ENCODE results near the gene PITPNB.

PITPNB gene

GRCh38 chr22:27833803-27834202 is 85.3 kb downstream of the PITPNB start:
- no peak for DNase-seq (ENCODE audit: low read depth in 3 of 3)

GRCh38 chr22:27832606-27833005 is 86.5 kb downstream of the PITPNB start:
- no peak for DNase-seq (ENCODE audit: low read depth in 3 of 3)

DNA sequence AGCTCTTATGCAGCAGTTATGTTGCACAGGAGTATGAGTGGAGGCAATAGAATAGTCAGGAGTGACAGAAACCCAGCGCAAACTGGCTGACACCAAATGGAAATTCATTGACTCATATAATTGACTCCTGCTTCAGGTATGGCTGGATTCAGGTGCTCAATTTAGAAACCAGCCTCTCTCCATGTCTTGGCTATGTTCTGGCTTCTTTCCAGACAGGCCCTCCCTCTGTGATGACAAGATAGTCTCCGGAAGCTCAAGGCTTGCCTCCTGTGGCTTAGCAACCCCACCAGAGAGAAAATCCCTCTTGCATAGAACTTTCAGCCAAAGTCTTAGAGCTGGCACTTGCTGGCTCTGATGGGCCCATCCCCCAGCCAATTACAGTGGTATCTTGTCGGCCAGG is 89.4 kb downstream of the PITPNB start:
- no peak for DNase-seq (ENCODE audit: low read depth in 3 of 3)

- no peak for DNase-seq (ENCODE audit: low read depth in 3 of 3)
Measured at GRCh38 chr22:27827604-27828587, 91.2 kb downstream of the PITPNB start.

DNA sequence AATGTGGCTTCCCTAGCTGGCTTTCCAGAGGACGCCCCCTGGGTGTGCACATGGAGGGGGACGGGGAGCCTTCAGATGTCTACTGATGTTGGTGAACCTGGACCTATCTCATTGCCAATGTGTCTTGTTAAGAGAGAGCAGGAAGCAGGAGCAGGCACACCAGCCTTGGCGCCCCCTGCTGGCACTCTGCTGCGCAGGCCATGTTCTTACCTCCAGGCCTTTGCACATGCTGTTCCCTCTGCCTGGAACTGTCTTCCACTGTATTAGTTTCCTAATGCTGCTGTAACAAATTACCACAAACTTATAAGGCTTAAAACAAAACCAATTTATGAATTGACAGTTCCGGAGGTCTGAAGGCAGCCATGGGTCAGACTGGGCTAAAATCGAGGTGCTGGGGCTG is 93.9 kb downstream of the PITPNB start:
- DNase-seq (ENCODE audit: low read depth in 3 of 3) = peak in 1 of 3 donors; percentile 4

- no peak for DNase-seq (ENCODE audit: low read depth in 3 of 3)
Measured at GRCh38 chr22:27823221-27823620, 95.8 kb downstream of the PITPNB start.

DNA sequence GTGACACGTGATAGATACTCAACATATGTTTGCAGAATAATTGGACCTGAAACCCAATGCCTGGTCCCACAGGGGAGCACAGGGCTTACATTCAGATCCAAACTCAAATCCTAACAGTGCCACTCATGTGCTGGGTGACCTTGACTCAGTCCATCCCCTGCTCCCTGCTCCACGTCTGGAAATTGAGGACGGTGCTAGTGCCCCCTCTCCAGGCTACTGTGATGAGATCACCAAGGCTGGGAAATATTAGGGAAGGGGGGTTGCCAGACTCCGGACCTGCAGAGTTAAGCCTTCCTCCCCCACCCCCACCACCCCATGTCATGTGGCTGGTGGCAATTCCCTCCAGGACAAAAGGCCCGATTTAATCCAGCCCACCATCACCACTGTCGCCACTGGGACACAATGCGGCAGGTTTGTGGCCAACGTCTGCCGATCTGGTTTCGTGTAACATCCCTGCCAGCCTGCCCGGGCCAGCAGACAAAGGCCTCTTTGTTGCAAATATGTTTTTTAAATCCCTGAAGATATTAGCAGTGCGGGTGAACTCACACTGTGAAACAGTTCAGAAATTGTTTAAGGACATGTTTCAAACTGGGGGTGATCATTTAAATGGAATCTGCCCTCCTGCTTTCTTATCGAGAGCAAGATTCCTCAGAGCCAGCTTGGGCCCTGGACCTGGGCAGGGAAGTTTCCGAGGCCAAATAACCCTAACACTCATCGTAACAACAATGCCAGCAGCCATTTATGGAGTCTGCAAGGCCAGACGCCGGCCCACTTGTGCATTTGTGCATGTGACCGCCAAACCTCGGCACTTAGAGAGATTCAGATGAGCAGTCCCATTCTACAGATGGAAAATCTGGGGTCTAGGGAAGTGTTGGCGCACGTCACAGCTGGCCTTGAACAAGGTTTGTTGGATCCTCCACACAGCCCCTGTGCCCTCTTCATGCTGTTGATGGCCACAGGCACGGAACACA is 97.9 kb downstream of the PITPNB start:
- DNase-seq (ENCODE audit: low read depth in 3 of 3) = no peak

DNA sequence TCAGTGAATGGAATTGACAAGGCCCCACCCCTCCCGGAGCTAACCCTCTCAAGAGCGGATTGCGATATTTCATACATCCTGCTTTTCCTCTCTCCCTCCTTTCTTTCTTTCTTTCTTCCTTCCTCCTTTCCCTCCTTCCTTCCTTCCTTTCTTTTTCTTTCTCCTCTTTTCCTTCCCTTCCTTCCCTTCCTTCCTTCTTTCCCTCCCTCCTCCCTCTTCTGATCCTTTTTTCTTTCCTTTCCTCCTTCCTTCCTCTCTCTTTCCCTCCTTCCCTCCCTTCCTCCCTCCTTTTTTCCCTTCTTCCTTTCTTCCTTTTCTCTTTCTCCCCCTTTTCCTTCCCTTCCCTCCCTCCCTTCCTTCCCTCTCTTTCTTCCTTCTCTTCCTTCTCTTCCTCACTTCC is 102.5 kb downstream of the PITPNB start:
- no peak for DNase-seq (ENCODE audit: low read depth in 3 of 3)

- no peak for DNase-seq (ENCODE audit: low read depth in 3 of 3)
Measured at GRCh38 chr22:27815826-27816530, 103.1 kb downstream of the PITPNB start.

- no peak for DNase-seq (ENCODE audit: low read depth in 3 of 3)
Measured at GRCh38 chr22:27814993-27815392, 104.1 kb downstream of the PITPNB start.

- no peak for DNase-seq (ENCODE audit: low read depth in 3 of 3)
Measured at GRCh38 chr22:27811778-27812177, 107.3 kb downstream of the PITPNB start.

DNA sequence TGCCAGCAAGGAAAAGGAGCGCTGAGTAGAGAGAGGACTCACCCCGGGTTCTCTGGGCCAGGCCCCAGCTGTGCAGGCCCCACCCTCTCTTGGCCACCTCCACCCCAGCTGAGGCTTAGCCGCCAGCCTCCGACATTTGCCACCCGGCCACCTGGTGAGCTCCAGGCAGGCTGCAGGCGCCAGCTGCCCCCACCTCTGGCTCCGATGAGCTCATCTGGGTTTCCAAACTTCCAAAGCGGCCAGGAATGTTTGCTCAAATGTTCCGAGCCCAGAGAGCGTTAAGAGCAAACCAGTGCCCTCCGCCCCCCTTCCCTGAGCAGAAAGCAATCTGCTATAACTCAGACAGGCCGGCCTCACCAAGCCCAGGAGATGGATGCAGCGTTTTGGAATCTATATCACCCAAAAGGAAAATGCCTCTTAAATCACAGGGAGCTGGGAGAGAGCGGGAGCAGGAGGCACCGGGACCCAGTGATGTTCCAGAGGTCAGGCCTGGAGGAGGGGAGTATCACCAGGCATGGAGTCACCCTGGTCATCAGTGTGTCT is 108.4 kb downstream of the PITPNB start:
- DNase-seq (ENCODE audit: low read depth in 3 of 3) = no peak

- DNase-seq (ENCODE audit: low read depth in 3 of 3) = no peak
Measured at GRCh38 chr22:27809700-27810608, 109.1 kb downstream of the PITPNB start.

DNA sequence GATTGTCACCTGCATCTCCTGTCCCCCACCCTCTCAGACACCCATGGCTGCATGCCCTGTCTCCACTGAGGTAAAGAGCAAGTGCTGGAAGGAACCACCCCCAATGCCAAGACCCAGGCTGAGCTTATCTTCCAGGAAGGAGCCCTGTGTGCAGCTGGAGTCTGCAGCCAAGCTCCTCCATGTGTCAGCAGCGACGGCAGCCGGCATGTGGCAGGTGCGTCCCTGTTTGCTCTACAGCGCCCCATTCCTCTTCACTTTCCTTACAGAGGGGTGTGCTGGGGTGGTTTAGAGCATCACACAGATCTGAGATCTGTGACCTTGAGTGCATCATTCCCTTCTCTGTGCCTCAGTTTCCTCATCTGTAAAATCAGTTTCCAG is 109.8 kb downstream of the PITPNB start:
- DNase-seq (ENCODE audit: low read depth in 3 of 3) = no peak

DNA sequence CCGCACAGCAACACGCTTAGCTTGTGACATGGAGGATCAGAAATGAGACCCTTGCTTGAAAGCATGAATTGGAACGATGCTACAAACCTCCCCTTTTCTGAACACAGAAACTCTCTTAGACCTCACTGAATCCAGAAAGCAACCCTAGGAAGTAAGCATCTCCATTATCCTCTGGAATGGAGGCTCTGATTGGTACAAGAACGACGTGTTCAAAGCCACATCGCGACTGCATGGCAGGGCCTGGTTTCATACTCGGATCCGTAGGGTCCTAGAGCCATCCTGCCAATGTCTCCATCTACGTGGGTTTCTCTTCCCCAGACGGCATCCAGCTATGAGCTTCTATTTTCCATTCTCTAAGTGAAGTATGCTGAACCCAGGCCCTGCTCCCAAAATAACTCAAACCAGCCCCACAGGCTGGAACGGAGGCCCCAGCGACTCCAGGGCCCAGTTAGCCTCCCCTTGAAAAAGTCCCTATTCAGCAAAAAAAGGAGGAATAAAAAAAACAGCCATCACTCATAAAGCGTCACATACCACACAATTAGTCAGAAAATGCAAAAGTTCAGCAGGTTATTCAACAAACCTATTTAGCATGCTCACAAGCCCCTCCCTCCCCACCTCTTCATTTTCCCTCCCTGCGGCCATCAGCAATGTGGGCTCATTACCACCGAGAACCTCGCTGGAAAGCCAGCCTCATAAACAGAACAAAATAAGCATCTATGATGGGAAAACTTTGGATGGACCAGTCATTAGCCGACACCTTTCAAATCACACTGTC is 110.4 kb downstream of the PITPNB start:
- DNase-seq (ENCODE audit: low read depth in 3 of 3) = no peak

GRCh38 chr22:27805841-27806240 is 113.2 kb downstream of the PITPNB start:
- DNase-seq (ENCODE audit: low read depth in 3 of 3) = no peak

DNA sequence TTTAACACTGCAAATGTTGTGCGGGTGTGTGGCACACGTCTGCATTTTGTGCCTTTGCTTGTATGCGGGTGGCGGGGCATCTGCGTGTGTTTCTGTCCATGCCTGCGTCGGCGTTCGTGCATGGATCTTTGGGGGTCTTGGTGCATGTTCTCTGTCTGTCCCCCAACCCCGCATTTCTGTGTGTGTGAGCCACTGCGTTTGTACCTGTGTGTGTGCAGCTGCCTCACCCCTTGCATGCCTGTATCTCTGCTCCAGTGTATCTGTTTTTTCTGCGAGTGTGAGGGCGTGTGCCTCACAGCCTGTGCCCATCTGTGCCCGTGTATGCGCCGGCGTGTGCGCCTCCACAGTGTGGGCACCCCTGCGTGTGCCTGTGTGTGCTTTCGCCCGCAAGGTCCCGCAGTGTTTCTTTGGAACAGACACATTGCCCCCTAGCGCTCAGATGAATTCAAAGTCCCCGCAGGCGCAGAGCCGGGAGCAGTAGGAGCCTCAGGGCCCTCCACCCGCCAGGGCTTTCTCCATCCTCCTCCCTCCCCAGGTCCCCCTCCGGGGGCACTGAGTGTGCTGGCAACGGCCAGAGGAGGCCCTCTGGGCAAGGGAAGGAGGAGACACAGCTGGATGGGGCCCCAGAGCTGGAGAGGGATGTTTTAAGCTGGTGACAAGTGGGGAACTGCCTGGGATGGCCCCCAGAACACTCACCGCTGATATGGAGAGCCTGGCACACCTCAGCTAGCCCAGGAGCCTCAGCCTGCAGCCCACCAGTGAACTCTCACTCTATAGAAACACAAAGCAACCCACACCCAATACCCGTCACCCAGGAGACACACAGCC is 114.4 kb downstream of the PITPNB start:
- DNase-seq (ENCODE audit: low read depth in 3 of 3) = peak in 2 of 3 donors; percentile 16 to 47

DNA sequence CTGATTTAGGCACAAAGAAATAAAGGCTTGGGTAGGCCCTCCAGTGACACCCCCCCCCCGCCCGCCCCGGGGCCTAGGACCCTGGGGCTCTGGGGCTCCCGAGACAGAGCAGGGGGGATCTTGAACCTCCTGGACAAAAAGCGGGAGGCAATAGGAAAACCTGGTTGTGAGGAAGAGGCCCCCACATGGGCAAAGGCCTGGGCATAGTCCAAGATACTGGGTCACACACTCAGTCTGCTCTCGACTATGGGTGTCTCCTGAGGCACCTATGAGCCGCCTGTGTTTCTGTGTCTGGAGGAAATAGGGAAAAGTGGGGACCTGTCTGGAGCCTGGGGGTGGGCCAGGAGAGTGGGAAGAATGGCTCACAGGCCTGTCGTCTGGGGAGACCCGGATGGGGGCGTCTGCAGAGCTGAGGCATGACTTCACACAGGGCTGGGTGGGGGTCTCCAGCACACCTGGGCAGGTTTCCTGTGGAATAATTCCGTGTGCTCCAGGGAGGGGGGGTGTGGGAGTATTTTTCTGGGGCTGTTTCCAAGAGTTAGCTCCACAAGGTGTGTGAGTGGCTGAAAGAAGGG is 115.1 kb downstream of the PITPNB start:
- no peak for DNase-seq (ENCODE audit: low read depth in 3 of 3)
